SU-DHL-6 (cell line): Measurements from ENCODE around the gene CD8A.

ENCODE experiments used
- H2AFZ ChIP-seq: fragments of 200-600 bp; sonication (generic); 2 replicates; pipeline ENCODE4 v1.6.1; 2014; ENCODE audit warnings: low read depth, mild to moderate bottlenecking, moderate library complexity, mixed read lengths, antibody characterized with exemption, low read length; ENCODE audit not compliant: severe bottlenecking
- H3F3A ChIP-seq: fragments of 200-600 bp; shearing (Covaris generic); 2 replicates; pipeline ENCODE4 v1.6.0; 2016; ENCODE audit warnings: antibody characterized with exemption, mild to moderate bottlenecking; ENCODE audit not compliant: insufficient read depth
- H3K27ac ChIP-seq: fragments of 200-600 bp; sonication (generic); 2 replicates; pipeline ENCODE4 v1.5.1; 2016; ENCODE audit warnings: low read depth, mild to moderate bottlenecking, low read length, moderate library complexity, mixed read lengths
- H3K27me3 ChIP-seq: fragments of 200-600 bp; sonication (generic), shearing (Covaris generic); 2 replicates; pipeline ENCODE4 v1.6.0; 2014; ENCODE audit warnings: mild to moderate bottlenecking, low read length
- H3K36me3 ChIP-seq: fragments of 200-600 bp; sonication (generic); 2 replicates; pipeline ENCODE4 v1.6.1; 2014; ENCODE audit warnings: mild to moderate bottlenecking, low read length, mixed read lengths
- H3K4me2 ChIP-seq: fragments of 300-600, 200-600 bp; shearing (Covaris generic), sonication (generic); 2 replicates; pipeline ENCODE4 v1.6.0; 2014; ENCODE audit warnings: low read length, low read depth, mild to moderate bottlenecking; ENCODE audit not compliant: poor library complexity, severe bottlenecking
- H3K4me3 ChIP-seq: fragments of 200-600 bp; sonication (generic); 2 replicates; pipeline ENCODE4 v1.5.1; 2014; ENCODE audit warnings: antibody characterized with exemption, low read length, mild to moderate bottlenecking, mixed read lengths; ENCODE audit not compliant: insufficient read depth, poor library complexity, severe bottlenecking
- H3K79me2 ChIP-seq: fragments of 200-600 bp; sonication (generic); 2 replicates; pipeline ENCODE4 v1.6.1; 2014; ENCODE audit warnings: mild to moderate bottlenecking, low read length, moderate library complexity; ENCODE audit not compliant: insufficient read depth
- H3K9ac ChIP-seq: fragments of 200-600 bp; sonication (generic); 2 replicates; pipeline ENCODE4 v1.7.0; 2014; ENCODE audit warnings: mild to moderate bottlenecking, low read length
- H3K9me2 ChIP-seq: fragments of 200-600 bp; sonication (generic); replicated peaks from 2 replicates; pipeline ENCODE4 v1.6.1; 2014; ENCODE audit warnings: low read length; ENCODE audit not compliant: insufficient read depth
- H3K9me3 ChIP-seq: fragments of 200-600 bp; sonication (generic); 2 replicates; pipeline ENCODE4 v1.6.1; 2014; ENCODE audit warnings: low read length, mixed read lengths; ENCODE audit not compliant: insufficient read depth
- H4K20me1 ChIP-seq: fragments of 200-600 bp; sonication (generic); 2 replicates; pipeline ENCODE4 v1.6.1; 2014; ENCODE audit warnings: low read depth, mild to moderate bottlenecking, antibody characterized with exemption, low read length, moderate library complexity, mixed read lengths
- EZH2phosphoT487 ChIP-seq: fragments of 200-600 bp; sonication (generic), shearing (Covaris generic); conservative IDR thresholded peaks from 2 replicates; pipeline ENCODE4 v1.6.1; 2018; ENCODE audit warnings: mild to moderate bottlenecking, antibody characterized with exemption, low read length, moderate library complexity, mixed read lengths
- TF ChIP-seq, protein P1 (sequence below): fragments of 200-600 bp; sonication (generic); IDR thresholded peaks from one replicate; pipeline ENCODE4 v1.5.1; 2017; ENCODE audit warnings: antibody characterized with exemption, mild to moderate bottlenecking, low read length, moderate library complexity; ENCODE audit not compliant: insufficient read depth, poor library complexity, severe bottlenecking

Gene CD8A

DNA sequence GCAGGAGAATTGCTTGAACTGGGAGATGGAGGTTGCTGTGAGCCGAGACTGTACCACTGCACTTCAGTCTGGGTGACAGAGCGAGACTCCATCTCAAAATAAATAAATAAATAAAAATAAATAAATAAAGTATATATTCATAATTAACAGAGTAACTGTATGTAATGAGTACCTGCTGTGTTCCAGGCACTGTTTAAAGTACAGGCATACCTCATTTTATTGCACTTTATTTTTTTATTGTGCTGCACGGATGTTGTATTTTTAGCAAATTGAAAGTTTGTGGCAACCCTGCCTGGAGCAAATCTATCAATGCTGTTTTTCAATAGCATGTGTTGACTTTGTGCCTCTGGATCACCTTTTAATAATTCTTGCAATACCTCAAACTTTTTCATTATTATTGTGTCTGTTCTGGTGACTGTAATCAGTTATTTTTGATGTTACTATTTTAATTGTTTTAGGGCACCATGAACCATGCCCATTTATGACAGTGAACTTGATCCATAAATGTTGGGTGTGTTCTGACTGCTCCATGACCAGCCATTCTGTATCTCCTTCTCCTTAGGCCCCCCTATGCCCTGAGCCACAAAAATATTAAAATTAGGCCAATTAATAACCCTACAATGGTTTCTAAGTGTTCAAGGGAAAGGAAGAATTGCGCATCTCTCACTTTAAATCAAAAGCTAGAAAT is 27.5 kb upstream of the CD8A start:
- no peaks in the 10 kb centered on the region for H3K36me3 ChIP-seq
- TF ChIP-seq, protein P1, sequence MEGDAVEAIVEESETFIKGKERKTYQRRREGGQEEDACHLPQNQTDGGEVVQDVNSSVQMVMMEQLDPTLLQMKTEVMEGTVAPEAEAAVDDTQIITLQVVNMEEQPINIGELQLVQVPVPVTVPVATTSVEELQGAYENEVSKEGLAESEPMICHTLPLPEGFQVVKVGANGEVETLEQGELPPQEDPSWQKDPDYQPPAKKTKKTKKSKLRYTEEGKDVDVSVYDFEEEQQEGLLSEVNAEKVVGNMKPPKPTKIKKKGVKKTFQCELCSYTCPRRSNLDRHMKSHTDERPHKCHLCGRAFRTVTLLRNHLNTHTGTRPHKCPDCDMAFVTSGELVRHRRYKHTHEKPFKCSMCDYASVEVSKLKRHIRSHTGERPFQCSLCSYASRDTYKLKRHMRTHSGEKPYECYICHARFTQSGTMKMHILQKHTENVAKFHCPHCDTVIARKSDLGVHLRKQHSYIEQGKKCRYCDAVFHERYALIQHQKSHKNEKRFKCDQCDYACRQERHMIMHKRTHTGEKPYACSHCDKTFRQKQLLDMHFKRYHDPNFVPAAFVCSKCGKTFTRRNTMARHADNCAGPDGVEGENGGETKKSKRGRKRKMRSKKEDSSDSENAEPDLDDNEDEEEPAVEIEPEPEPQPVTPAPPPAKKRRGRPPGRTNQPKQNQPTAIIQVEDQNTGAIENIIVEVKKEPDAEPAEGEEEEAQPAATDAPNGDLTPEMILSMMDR, result no peak
- TF ChIP-seq EZH2phosphoT487, result no peak
- no peaks in the 10 kb centered on the region for H3K79me2 ChIP-seq
- no peaks in the 10 kb centered on the region for H3F3A ChIP-seq
- no peaks in the 10 kb centered on the region for H3K9me3 ChIP-seq
- no peak overlapping the region for H3K9ac ChIP-seq
- no peak overlapping the region for H3K4me2 ChIP-seq
- H2AFZ ChIP-seq, result no peak overlapping the region
- H3K27me3 ChIP-seq, result no peaks in the 10 kb centered on the region
- H4K20me1 ChIP-seq, result no peaks in the 10 kb centered on the region
- no peaks in the 10 kb centered on the region for H3K9me2 ChIP-seq
- H3K27ac ChIP-seq, result no peak overlapping the region
- H3K4me3 ChIP-seq, result no peak overlapping the region

DNA sequence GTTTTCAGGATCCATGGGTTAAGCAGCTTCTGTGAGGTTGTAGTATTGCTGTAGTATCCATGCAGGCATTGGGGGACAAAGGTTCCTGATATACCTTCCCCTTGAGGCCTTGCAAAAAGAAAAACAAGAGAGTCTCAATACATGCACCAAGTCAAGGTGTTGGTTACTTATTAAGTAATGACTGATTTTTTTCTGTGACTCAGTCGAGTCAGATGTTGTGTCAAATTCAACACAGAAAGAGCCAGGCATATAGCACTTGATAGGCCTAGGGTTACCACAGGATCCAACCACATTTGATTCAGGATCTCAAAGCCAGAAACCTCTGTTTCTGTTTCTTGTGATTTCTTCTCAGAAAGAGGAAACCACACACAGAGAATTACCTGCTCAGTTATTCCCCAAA is 24.9 kb upstream of the CD8A start:
- Histone ChIP-seq H3K27ac (no peak overlapping the region), H3K79me2 (no peaks in the 10 kb centered on the region), H4K20me1 (no peaks in the 10 kb centered on the region), H3K9ac (no peak overlapping the region), H3K9me3 (no peaks in the 10 kb centered on the region), H3K36me3 (no peaks in the 10 kb centered on the region), H3F3A (no peaks in the 10 kb centered on the region), H3K27me3 (no peaks in the 10 kb centered on the region), H3K4me2 (no peak overlapping the region), H3K9me2 (no peaks in the 10 kb centered on the region), H3K4me3 (no peak overlapping the region), H2AFZ (no peak overlapping the region)
- no peak for TF ChIP-seq EZH2phosphoT487
- TF ChIP-seq, protein P1, result no peak

DNA sequence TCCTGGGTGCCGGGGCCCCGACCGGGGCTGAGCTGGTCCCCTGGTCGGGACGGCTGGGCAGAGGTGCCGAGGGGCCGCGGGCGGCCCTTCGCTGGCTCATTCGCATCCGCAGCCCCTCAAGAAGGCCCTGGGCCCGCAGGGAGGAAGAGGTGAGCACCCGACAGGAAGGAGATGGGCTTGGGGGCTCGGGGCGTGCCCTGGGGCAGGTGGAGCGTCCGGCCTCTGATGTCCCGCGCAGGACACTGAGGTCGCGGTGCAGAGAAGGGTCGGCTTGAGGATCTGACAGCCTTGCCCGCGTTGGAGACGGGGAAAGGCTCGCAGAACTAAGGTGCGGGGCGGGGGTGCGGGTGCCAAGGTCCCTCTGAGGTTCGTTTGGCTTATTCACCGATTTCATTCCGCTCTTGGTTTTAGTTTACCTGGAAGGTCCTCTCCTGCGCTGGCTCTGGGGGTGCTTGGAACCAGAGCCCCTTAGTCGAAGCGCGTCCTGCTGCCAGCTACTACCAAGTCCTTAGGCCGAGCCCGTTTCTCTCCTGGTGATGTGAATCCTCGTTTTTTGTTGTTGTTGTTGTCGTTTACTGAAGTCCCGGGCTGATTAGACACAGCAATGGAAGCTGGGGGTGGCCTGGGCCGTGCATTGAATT is 18.9 kb upstream of the CD8A start:
- no peaks in the 10 kb centered on the region for H3K9me3 ChIP-seq
- no peak for TF ChIP-seq EZH2phosphoT487
- TF ChIP-seq, protein P1, result no peak
- H3K9me2 ChIP-seq, result no peaks in the 10 kb centered on the region
- H2AFZ ChIP-seq, result no peak overlapping the region
- H3K27ac ChIP-seq, result no peak overlapping the region
- no peak overlapping the region for H3K9ac ChIP-seq
- no peaks in the 10 kb centered on the region for H4K20me1 ChIP-seq
- no peaks in the 10 kb centered on the region for H3K27me3 ChIP-seq
- no peaks in the 10 kb centered on the region for H3F3A ChIP-seq
- H3K79me2 ChIP-seq, result no peaks in the 10 kb centered on the region
- no peaks in the 10 kb centered on the region for H3K36me3 ChIP-seq
- H3K4me2 ChIP-seq, result no peak overlapping the region
- H3K4me3 ChIP-seq, result no peak overlapping the region
